ENCODE data around the gene RAD51C. TPM values are rescaled to one million over a fixed set of nuclear protein-coding genes. Genes with fewer than 3 reads are reported as not detected.
A peak's percentile ranks its signal among the peaks of the same experiment; 100 is the strongest.
"Not testable (repeated sequence)": the region's sequence is repeated elsewhere in the genome, so short reads cannot be mapped to it uniquely, and the experiment has no call there.

The RAD51C gene
- total RNA-seq, 1 experiment from 2014 or later, result 61.2 TPM

DNA sequence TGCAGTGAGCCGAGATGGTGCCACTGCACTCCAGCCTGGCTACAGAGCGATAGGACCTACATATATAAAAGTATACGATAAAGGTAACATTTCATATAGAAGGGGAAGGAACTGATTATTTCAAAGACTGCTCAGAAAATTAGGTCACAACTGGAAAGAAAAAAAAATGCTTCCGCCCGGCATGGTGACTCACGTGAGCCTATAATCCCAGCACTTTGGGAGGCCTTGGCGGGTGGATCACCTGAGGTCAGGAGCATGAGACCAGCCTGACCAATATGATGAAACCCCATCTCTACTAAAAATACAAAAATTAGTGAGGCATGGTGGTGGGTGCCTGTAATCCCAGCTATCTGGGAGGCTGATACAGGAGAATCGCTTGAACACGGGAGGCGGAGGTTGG is 8.4 kb upstream of the RAD51C start:
- no peak for DNase-seq (ENCODE audit: low spot score)

DNA sequence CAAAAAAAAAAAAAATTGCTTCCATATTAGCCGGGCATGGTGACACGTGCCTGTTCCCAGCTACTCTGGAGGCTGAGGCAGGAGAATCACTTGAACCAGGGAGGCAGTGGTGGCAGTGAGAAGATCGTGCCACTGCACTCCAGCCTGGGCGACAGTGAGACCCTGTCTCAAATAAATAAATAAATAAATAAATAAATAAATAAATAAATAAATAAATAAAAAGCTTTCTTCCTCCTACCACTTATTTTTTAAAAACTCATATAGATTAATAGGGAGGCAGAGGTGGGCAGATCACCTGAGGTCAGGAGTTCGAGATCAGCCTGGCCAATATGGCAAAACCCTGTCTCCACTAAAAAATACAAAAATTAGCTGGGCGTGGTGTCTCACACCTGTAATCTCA is 7.9 kb upstream of the RAD51C start:
- not testable (repeated sequence) for DNase-seq (ENCODE audit: low spot score)

DNA sequence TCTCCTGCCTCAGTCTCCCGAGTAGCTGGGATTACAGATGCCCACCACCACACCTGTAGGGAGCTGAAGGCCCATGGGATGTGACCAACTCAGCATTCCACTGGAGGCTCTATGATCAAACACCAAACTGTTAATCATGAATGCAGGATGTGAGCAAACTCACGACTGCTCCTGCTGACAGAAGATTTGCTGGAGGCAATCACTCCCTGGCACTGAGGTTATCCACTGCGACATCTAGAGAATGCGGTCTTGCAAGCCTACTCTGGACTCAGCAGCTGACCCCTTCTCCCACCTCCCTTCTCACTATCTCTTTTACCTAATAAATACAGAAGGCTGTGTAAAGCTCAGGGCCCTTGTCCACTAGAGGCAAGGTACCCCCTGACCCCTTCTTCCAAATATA is 5.4 kb upstream of the RAD51C start:
- no peak for DNase-seq (ENCODE audit: low spot score)

DNA sequence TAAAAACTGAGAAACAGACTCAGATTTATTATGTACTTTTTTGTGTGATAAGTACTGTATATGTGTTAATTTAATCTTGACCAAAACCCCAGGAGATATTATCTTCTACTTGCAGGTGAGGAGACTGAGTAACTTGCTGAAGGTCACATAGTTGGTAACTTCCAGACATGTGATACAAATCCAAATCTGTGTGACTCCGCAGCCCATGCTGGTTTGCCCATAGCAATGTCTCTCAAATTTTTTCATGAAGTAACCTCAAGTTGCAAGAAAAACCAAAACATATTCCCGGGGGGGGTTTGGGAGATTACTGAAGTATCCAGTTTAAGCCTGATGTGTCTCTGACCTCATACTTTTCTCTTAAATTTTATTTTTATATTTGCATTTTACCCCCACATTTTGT is 3.9 kb upstream of the RAD51C start:
- DNase-seq (ENCODE audit: low spot score), result no peak

DNA sequence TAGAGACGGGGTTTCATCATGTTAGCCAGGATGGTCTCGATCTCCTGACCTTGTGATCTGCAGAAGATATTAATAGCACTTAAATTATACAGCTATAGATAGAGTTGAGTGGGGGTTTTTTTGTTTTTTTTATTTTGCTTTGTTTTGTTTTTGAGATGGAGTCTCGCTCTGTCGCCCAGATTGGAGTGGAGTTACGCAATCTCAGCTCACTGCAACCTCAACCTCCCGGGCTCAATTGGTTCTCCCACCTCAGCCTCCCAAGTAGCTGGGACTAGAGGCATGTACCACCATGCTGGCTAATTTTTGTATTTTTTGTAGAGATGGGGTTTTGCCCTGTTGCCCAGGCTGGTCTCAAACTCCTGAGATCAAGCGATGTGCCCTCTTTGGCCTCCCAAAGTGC is 2.4 kb upstream of the RAD51C start:
- not testable (repeated sequence) for DNase-seq (ENCODE audit: low spot score)

DNA sequence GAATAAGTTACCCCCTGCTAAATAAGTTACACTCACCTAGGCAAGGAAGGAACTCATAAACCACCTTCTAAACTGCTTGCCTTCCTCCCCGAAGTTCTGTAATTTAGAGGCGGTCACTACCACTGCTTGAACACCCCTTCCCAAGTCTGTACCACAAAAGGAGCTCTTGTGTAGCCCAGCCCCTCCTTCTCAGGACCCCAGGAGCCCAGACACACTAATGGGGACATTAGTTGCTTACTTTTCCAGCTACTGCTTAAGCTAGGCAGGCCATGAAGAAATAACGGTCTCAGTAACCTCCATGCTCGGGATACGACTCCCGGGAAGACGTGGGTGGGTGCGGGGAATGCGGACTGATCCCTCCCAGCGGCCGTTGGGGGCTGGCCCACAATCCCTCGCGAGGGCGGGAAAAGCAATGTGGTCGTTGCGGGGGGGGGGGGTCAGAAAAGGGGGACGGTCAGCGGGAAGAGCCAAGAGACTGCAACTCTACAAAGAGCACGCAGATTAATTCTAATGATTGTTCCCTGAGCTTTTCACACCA is 632 bp upstream of the RAD51C start, which contains the start of gene TEX14:
TSS of gene TEX14 (minus strand) at position 345 of the 538 bp plus-strand sequence. CDS start 40,044 bp downstream, outside the sequence.
- no peak for DNase-seq (ENCODE audit: low spot score)

DNA sequence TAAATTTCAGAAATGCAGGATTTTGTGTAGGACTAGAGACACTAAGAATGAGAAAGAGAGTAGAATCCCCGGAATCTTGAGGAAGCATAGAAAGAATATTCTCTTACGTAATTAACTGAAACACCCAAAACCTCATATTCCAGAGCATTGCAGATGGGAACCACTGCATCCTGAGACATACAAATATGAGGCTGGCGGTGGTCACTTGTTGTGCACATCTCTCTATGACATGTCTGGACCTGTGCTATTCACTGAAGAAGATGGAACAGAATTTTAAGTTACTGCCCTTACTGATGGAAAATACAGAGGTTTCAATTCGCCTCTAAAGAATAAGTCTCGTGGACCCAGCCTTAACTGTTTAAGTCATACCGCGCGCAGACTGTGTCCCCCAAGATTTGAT is 806 bp downstream of the RAD51C start:
- DNase-seq (ENCODE audit: low spot score), result no peak

DNA sequence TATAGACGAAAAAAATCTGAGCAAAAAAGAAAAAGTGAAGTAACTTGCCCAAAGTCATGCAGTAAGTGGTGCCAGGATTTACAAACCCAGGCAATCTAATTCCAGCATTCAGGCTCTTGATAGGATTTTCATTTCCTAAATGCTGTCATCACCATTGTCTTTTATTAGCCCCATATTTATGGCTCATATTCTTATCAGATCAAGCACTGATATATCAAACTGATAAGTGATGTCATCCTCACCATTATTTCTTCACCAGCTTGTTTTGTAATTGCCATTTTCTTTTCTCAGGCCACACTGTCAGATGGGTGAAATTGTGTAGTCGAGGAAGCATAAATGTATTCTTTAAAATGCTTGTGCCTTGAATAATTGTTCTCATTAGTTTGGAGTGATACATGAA is 1.3 kb downstream of the RAD51C start:
- no peak for DNase-seq (ENCODE audit: low spot score)

DNA sequence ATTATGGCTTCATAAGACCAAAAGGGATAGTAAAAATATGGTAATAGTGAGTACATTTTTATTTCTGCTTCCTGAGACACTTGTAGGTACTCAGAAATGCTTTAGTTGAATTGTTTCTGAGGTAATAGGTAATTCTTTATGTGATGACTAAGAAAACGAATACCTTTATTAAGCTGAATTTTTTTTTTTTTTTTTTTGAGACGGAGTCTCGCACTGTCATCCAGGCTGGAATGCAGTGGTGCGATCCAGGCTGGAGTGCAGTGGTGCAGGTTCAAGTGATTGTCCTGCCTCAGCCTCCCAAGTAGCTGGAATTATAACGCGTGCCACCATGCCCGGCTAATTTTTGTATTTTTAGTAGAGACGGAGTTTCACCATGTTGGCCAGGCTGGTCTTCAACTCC is 1.9 kb downstream of the RAD51C start:
- DNase-seq (ENCODE audit: low spot score), result no peak

DNA sequence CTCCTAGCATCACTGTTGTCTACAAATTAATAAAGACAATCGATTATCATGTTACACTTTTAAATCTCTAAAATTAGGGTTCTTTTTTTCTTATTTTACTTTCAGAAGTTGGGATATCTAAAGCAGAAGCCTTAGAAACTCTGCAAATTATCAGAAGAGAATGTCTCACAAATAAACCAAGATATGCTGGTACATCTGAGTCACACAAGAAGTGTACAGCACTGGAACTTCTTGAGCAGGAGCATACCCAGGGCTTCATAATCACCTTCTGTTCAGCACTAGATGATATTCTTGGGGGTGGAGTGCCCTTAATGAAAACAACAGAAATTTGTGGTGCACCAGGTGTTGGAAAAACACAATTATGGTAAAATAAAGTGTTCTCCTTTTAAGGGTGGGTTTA is 2.4 kb downstream of the RAD51C start:
- DNase-seq (ENCODE audit: low spot score), result no peak

DNA sequence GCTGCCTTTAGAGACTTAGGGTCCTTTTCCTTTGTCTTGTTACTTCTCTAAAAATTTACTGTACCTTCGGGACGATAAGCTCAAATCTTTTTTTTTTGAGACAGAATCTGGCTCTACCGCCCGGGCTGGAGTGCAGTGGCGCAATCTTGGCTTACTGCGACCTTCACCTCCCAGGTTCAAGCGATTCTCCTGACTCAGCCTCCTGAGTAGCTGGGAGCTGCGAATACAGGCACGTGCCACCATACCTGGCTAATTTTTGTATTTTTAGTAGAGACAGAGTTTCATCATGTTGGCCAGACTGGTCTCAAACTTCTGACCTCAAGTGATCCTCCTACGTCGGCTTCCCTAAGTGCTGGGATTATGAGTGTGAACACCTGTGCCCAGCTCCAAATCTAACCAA is 7.4 kb downstream of the RAD51C start:
- no peak for DNase-seq (ENCODE audit: low spot score)

DNA sequence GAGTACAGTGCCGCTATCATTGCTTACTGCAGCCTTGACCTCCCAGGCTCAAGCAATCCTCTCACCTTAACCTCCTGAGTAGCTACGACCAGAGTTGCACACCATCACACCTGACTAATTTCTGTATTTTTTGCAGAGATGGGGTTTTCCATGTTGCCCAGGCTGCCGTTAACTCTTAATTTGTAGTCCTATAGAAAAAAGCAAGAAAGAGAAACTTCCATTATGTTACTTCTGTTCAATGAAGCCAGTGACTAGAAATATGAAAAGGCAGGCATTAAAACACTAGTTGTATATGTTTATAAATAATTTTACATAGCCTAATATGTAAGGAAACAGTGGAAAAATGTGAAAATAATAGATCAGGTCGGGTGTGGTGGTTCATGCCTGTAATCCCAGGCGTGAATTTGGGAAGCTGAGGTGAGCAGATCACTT is 9.7 kb downstream of the RAD51C start:
- no peak for DNase-seq (ENCODE audit: low spot score)

DNA sequence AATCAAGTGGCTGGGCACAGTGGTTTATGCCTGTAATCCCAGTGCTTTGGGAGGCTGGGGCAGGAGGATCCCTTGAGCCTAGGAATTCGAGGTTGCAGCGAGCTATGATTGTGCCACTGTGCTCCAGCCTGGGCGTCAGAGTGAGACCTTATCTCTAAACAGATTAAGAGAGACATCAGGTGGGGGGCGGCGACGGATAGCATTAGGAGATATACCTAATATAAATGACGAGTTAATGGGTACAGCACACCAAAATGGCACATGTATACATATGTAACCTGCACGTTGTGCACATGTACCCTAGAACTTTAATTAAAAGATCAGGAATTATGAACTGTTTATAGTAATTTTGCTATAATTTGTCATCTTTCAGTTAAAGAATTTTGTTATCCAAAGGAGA is 10.3 kb downstream of the RAD51C start:
- DNase-seq (ENCODE audit: low spot score), result no peak

DNA sequence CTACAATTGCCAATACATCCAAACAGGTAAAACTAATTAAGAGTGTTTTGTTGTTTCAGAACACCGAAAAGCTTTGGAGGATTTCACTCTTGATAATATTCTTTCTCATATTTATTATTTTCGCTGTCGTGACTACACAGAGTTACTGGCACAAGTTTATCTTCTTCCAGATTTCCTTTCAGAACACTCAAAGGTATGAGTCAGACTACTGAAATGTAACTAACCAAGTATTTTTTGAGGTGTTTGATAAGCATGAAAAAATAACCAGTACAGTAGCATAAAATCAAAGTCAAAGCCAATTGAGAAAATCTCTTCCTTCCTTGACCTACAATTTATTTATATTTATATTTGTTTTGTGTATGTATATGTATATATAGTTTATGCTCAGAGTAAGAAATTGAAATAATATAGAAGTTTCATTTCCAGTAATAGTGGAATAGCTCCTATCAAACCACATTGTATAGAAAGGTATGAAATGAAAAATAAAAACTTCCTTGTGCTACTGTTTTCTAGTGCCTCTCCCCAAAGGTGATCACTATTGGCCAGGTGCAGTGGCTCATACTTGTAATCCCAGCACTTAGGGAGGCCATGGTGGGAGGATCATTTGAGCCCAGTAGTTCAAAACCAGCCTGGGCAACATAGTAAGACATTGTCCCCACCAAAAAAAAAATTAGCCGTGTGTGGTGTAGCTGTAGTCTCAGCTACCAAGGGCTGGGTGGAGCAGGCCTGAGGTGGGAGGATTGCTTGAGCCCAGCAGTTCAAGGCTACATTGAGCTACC is 10.9 kb downstream of the RAD51C start:
- DNase-seq (ENCODE audit: low spot score), result peak; percentile 30

DNA sequence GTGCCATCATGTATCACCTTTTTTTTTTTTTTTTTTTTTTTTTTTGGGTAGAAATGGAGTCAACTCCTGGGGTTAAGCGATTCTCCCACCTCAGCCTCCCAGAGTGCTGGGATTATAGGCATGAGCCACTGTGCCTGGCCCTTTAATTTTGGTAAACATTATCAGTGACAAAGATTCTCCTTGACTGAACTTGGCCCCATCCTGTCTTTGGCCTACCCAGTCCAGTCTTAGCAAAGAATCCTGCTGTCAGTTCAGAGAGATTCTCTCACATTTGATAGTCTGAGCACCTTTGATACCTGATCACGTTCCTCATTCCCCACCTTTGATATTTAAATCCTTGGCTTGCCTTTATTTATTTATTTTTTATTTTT is 11.5 kb downstream of the RAD51C start:
- no peak for DNase-seq (ENCODE audit: low spot score)

DNA sequence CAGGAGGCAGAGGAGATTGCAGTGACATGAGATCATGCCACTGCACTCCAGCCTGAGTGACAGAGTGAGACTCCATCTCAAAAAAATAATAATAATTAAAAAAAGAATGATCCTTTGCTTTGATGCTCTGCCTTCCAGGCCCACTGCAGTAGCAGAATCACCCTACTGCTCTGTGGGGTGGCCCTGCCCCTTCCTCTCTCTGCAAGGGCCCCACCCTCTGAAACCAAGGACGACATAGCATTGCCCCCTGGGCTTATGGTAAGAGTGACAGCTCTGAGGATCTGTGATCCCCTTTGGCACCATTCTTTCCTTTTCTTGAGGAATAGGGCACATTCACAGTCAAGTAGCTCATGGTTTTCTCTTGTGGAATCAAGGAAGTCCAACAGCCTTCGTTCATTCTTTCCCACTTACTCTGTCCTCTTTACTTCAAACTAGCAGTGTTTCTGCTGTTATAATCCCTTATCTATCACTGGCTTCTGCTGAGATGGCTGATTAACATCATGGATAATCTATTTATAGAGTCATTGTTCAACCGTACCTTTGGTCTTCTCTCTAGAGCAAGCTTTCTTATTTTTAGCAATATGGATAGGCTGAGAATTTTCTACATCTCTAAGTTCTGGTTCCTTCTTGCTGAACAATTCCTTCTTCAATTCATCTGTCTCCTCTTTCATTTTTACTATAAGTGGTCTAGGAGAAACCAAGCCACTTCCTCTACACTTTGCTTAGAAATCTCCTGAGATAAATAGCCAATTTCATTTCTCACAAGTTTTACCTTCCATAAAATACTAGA is 14.1 kb downstream of the RAD51C start:
- no peak for DNase-seq (ENCODE audit: low spot score)

DNA sequence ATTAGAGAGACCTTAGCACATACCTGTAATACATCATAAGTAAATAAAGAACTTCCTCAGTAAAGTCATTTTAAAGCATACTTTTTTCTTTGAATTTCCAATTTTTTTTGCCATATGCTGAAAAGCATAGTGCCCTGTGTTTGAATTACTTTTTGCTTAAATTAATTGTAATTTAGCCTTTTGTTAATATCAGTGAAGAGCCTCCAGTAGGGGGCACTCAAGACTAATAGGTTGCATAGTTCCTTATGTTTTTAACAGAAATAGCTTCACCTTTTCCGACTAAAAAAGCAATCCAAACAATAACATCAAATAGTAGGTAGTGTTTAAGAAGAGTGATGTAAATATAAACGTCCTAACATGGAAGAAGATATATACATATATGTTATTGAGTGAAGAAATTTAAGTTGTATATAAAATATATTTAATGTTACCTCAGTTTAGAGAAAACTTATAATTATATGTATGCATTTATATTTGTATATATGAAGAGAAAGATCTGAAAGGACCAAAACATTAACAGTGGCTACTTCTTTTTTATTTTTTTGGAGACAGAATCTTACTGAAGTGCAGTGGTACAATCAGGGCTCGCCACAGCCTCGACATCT is 18.6 kb downstream of the RAD51C start:
- peak; percentile 54 for DNase-seq (ENCODE audit: low spot score)

DNA sequence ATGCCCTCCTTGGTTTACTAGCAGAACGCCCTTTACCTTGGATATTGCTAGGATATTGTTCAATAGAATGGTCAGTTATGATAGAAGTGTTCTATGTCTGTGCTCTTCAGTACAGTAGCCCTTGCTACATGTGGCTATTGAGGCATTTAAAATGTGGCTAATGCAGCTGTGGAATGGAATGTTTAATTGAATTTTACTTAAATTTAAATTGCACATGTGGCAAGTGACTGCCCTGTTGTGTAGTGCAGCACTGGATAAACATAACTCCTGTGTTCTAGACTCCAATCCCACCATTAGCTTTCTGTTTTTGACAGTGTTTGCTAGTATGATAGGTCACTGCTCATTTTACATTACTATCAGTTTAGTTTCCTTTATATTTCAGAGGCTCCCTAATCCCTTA is 29.9 kb downstream of the RAD51C start:
- no peak for DNase-seq (ENCODE audit: low spot score)

DNA sequence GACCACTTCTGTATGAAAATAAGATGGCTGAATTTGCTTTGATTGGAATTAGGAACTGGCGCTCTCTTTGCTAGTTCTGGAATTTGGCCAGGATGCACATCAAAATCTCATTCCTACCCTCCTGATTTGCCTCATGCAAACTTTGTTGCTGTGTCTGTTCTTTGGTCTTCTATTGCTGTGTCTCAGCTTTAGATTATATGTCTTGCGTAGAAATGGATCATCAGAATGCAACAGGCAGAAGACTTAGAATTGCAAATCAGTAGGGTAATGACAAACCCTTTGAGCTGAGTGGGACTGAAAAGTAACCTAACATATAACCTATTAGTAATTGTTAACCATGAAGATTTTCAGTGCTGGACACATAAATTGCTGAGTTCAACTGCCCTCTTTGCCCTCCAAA is 30.3 kb downstream of the RAD51C start:
- no peak for DNase-seq (ENCODE audit: low spot score)

DNA sequence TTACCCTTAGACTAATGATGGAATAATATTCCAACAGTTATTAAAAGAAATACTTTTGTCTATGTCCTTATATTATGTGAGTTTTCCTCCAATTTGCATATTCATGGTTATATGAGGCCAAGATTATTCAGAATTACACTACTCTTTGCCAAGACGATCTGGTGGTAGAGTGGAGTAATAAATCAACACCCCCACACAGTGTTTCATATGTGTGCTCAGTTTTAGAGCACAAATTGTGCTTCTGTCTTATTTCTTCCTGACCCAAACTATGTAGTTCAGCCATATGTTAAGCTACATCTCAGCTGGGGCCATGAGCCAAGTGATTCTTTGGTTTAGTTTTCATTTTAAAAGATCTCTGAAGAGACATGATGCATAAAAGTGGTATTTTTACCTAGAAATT is 36.4 kb downstream of the RAD51C start:
- no peak for DNase-seq (ENCODE audit: low spot score)

DNA sequence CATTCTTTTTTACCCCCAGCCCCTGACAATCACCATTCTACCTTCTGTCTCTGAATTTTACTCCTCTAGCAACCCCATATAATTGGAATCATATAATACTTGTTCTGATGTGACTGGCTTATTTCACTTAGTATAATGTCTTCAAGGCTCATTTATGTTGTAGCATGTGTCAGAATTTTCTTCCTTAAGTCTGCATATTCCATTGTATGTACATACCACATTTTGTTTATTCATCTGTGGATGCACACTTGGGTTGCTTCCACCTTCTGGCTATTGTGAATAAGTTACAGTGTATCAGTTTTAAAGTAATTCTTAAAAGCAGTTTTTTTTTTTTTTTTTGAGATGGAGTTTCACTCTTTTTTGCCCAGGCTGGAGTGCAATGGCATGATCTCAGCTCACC is 38.5 kb downstream of the RAD51C start:
- DNase-seq (ENCODE audit: low spot score), result no peak

DNA sequence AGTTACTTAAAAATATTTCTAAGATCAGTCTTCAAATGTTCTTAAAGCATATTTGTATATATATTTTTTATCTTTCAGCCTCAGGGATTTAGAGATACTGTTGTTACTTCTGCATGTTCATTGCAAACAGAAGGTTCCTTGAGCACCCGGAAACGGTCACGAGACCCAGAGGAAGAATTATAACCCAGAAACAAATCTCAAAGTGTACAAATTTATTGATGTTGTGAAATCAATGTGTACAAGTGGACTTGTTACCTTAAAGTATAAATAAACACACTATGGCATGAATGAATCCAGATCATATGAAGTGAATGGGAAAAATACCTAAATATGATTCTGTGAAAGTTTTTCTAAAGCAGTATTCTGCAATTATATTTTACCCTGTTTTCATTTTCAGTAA is 41.6 kb downstream of the RAD51C start:
- no peak for DNase-seq (ENCODE audit: low spot score)

DNA sequence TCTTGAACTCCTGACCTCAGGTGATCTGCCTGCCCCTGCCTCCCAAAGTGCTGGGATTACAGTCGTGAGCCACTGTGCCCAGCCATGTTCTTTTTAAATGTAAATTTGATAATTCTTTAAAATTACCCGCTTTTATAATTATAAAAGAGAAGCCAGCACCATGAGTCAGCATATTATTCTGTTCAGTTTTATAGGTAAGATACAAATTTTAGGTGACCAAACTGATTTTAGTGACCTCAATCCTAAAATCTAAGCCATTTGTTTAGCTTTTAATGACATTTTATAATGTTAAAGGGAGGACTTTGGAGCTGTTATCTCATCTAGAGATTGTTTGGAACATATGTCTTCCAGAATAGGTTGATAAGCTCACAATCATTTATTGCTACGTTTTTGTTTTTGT is 42.4 kb downstream of the RAD51C start:
- no peak for DNase-seq (ENCODE audit: low spot score)

Measured in A172 (cell line).